ENCODE measurements around the gene MIOS. TPM values are rescaled to one million over a fixed set of nuclear protein-coding genes. Genes with fewer than 3 reads are reported as not detected.
"Not testable (repeated sequence)": the region's sequence is repeated elsewhere in the genome, so short reads cannot be mapped to it uniquely, and the experiment has no call there.

MIOS gene
- total RNA-seq, 1 donor from 2014 or later, result 64.9 TPM

GRCh38 chr7:7652798-7653540 lies 86.3 kb downstream of the MIOS start:
- H3K4me3 ChIP-seq (ENCODE audit: low read depth, low read length), result no peak overlapping the region
- no peak for DNase-seq (ENCODE audit: low read depth)
- TF ChIP-seq CTCF (conservative IDR thresholded peaks at IDR 0.05; ENCODE audit: low read depth, low read length), result no peak

DNA sequence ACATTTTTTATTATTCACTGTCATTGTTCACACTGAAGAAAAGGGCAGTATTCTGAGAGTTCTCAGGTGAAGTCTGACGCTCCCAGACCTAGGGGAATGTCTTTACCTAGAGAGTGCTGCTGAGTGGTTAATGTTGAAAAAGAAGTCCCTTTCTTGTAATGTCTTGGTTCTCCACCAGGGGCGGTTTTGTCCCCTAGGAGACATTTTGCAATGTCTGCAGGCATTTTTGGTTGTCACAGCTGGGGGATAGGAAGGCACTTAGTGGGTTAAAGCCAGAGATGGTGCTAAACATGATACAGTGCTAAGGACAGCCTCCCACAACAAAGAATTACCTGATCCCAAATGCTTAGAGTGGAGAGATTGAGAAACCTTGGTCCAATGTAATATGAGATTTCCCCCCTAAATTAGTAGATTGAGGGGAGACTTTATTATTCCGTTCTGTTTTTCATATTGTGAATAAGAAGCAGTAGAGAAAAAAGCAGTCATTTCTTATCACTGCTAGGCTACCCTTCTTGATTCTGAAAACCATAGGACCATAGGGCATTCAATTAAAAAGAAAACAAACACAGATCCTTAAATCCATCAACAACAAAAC lies 87.0 kb downstream of the MIOS start:
- H3K4me3 ChIP-seq (ENCODE audit: low read depth, low read length), result no peak overlapping the region
- peak; percentile 64 for TF ChIP-seq CTCF (conservative IDR thresholded peaks at IDR 0.05; ENCODE audit: low read depth, low read length)
- DNase-seq (ENCODE audit: low read depth), result no peak

DNA sequence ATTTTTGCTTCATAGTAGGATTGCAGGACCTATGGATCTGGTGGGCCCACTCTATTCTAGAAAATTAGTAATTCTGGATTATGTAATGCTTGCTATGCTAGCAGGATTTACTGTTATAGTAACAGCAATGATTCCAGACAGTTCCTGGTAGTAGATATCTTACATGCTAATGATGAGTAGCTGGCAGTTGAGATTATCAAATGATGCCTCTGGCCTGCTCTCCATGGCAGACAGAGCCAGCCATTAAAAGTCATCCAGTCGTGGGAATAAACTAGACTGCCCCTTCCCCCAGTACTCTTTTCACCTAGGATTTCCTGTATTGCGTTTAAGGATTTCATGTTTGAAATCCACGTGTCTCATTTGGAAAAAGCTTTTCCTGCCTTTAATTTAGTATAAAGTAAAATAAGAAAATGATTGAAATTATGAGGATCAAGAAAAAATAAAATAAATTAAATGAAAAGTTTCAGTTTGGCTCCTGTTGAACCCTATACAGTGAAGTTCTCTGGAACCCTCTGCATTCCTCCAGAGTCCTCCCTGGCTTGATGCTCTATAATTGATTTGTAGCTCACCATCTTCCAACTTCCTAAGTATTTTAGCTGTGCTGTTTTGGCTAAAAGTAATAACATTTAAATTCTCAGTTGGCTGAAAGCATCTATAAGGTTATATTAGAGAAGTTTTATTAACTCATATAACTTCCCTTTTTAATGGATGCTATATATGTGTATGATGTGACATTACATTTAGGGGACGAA lies 88.5 kb downstream of the MIOS start:
- DNase-seq (ENCODE audit: low read depth), result no peak
- no peak overlapping the region for H3K4me3 ChIP-seq (ENCODE audit: low read depth, low read length)
- no peak for TF ChIP-seq CTCF (conservative IDR thresholded peaks at IDR 0.05; ENCODE audit: low read depth, low read length)

- not testable (repeated sequence) for H3K4me3 ChIP-seq (ENCODE audit: low read depth, low read length); DNase-seq (ENCODE audit: low read depth)
These were observed 89.8 kb downstream of the MIOS start for GRCh38 chr7:7656459-7656858.

Other genes with a start within 250 kb of the MIOS start
- 0.36 and 0.40 TPM in 2 replicates for gene COL28A1, start 31.0 kb upstream of the MIOS start, total RNA-seq
- gene UMAD1, start 73.9 kb downstream of the MIOS start, total RNA-seq, result 9.7 and 9.8 TPM in 2 replicates
- 33.7 and 50.7 TPM in 2 replicates for gene RPA3, start 151.7 kb downstream of the MIOS start, total RNA-seq